OCI-LY1 (cell line): Measurements from ENCODE around the gene TRPV2.

Source experiments
- H2AFZ ChIP-seq: fragments of 200-600 bp; sonication (generic), shearing (Covaris generic); 2 replicates; pipeline ENCODE4 v1.6.0; 2014; ENCODE audit warnings: antibody characterized with exemption, mild to moderate bottlenecking, low read length
- H3F3A ChIP-seq: fragments of 200-600 bp; sonication (generic), shearing (Covaris generic); 2 replicates; pipeline ENCODE4 v1.6.0; 2014; ENCODE audit warnings: mild to moderate bottlenecking, antibody characterized with exemption, low read length, moderate library complexity; ENCODE audit not compliant: insufficient read depth
- H3K27ac ChIP-seq: fragments of 200-600 bp; sonication (generic); 2 replicates; pipeline ENCODE4 v1.5.1; 2014; ENCODE audit warnings: low read length, mixed run types, mild to moderate bottlenecking, low read depth; ENCODE audit not compliant: poor library complexity, severe bottlenecking
- H3K27me3 ChIP-seq: fragments of 200-600 bp; sonication (generic); 2 replicates; pipeline ENCODE4 v1.6.0; 2014; ENCODE audit warnings: antibody characterized with exemption, mild to moderate bottlenecking, low read length, moderate library complexity; ENCODE audit not compliant: insufficient read depth
- H3K36me3 ChIP-seq: fragments of 200-600 bp; sonication (generic); 2 replicates; pipeline ENCODE4 v1.6.1; 2014; ENCODE audit warnings: mild to moderate bottlenecking, antibody characterized with exemption, low read length, moderate library complexity, mixed read lengths; ENCODE audit not compliant: insufficient read depth
- H3K4me1 ChIP-seq: fragments of 200-600 bp; sonication (generic); 2 replicates; pipeline ENCODE4 v1.5.1; 2014; ENCODE audit warnings: mild to moderate bottlenecking, low read length, moderate library complexity; ENCODE audit not compliant: insufficient read depth, severe bottlenecking
- H3K4me2 ChIP-seq: fragments of 200-600 bp; sonication (generic), shearing (Covaris generic); 2 replicates; pipeline ENCODE4 v1.6.1; 2014; ENCODE audit warnings: low read length
- H3K4me3 ChIP-seq: fragments of 200-600 bp; sonication (generic); 2 replicates; pipeline ENCODE4 v1.5.1; 2014; ENCODE audit warnings: low read length, low read depth, mild to moderate bottlenecking, mixed read lengths; ENCODE audit not compliant: poor library complexity, severe bottlenecking
- H3K79me2 ChIP-seq: fragments of 200-600 bp; shearing (Covaris generic); 2 replicates; pipeline ENCODE4 v1.6.1; 2016; ENCODE audit warnings: mixed run types, low read length, mixed read lengths; ENCODE audit not compliant: insufficient read depth
- H3K9ac ChIP-seq: fragments of 200-600 bp; sonication (generic), shearing (Covaris generic); 2 replicates; pipeline ENCODE4 v1.6.1; 2014; ENCODE audit warnings: mild to moderate bottlenecking, low read length, mixed read lengths
- H3K9me2 ChIP-seq: fragments of 200-600 bp; sonication (generic), shearing (Covaris generic); 2 replicates; pipeline ENCODE4 v1.6.1; 2014; ENCODE audit warnings: low read depth, mild to moderate bottlenecking, low read length, mixed read lengths
- H3K9me3 ChIP-seq: fragments of 200-600 bp; shearing (Covaris generic); 2 replicates; pipeline ENCODE4 v1.6.1; 2014; ENCODE audit warnings: low read length, mixed read lengths
- H4K20me1 ChIP-seq: fragments of 200-600 bp; sonication (generic), shearing (Covaris generic); 2 replicates; pipeline ENCODE4 v1.6.0; 2016; ENCODE audit warnings: mild to moderate bottlenecking, low read length; ENCODE audit not compliant: insufficient read depth
- EZH2 ChIP-seq: fragments of 200-600 bp; sonication (generic), shearing (Covaris generic); IDR thresholded peaks from 2 replicates; pipeline ENCODE4 v1.8.0; 2017; ENCODE audit warnings: borderline replicate concordance, mixed run types, mild to moderate bottlenecking, antibody characterized with exemption, low read length, moderate library complexity, mixed read lengths
- TF ChIP-seq, protein P1 (sequence below): fragments of 200-600 bp; sonication (generic), shearing (Covaris generic); IDR thresholded peaks from 2 replicates; pipeline ENCODE4 v1.5.1; 2017; ENCODE audit warnings: mild to moderate bottlenecking, antibody characterized with exemption, low read length, moderate library complexity, mixed read lengths

Gene TRPV2

DNA sequence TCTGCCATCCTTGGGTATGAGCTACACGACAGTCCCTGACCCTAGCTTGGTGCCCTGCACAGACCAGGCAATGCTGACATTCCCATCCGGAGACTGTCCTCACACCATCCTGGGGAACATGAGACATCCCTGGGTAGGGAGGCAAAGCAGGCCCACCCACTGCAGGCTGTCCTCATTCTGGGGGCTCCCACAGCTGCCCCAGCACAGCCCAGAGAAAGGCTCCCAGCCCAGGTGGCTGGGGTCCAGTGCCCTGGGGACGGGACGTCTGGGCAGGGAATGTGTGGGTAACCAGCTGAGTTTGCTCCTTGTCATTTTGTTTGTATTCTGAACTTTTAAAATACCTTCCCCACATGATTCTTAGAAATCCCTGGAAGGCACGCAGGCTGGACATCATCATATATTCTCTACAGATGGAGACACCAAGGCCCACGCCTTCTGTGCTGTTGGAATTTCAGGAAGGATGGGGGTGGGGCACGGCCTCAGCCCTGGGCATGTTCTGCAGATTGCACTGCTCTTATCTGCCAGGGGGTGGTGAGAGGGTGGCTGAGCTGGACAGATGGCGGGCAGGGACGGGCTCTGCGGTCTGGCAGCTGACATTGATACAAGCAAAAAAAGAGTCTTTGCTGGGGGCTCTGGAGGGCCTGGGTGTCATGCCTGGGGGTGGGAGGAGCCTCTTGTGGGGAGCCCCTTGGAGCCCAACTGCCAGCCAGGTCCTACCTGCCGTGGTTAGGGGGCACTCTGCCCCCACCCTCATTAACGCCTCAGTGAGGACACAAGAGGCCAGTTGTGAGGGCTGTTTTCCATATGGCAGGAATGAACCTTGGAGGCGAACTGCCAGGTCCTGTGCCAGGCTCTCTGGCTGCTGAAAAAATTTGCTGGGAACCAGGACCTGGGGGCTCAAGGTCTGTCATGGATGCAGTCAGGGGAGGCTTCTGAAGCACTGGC is 48.3 kb downstream of the TRPV2 start:
- no peak overlapping the region for H3K4me3 ChIP-seq
- no peak overlapping the region for H2AFZ ChIP-seq
- H3K4me1 ChIP-seq, result no peaks in the 10 kb centered on the region
- H3K79me2 ChIP-seq, result no peaks in the 10 kb centered on the region
- H3K9ac ChIP-seq, result no peak overlapping the region
- no peaks in the 10 kb centered on the region for H3K9me2 ChIP-seq
- H3F3A ChIP-seq, result no peaks in the 10 kb centered on the region
- H3K27ac ChIP-seq, result no peak overlapping the region
- no peak for TF ChIP-seq EZH2
- TF ChIP-seq, protein P1, sequence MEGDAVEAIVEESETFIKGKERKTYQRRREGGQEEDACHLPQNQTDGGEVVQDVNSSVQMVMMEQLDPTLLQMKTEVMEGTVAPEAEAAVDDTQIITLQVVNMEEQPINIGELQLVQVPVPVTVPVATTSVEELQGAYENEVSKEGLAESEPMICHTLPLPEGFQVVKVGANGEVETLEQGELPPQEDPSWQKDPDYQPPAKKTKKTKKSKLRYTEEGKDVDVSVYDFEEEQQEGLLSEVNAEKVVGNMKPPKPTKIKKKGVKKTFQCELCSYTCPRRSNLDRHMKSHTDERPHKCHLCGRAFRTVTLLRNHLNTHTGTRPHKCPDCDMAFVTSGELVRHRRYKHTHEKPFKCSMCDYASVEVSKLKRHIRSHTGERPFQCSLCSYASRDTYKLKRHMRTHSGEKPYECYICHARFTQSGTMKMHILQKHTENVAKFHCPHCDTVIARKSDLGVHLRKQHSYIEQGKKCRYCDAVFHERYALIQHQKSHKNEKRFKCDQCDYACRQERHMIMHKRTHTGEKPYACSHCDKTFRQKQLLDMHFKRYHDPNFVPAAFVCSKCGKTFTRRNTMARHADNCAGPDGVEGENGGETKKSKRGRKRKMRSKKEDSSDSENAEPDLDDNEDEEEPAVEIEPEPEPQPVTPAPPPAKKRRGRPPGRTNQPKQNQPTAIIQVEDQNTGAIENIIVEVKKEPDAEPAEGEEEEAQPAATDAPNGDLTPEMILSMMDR, result no peak
- no peaks in the 10 kb centered on the region for H3K9me3 ChIP-seq
- H3K36me3 ChIP-seq, result peaks cover 13% of the 10 kb centered on the region; the same call in 1 of the 2 replicates
- no peaks in the 10 kb centered on the region for H4K20me1 ChIP-seq
- no peaks in the 10 kb centered on the region for H3K27me3 ChIP-seq
- H3K4me2 ChIP-seq, result no peak overlapping the region

DNA sequence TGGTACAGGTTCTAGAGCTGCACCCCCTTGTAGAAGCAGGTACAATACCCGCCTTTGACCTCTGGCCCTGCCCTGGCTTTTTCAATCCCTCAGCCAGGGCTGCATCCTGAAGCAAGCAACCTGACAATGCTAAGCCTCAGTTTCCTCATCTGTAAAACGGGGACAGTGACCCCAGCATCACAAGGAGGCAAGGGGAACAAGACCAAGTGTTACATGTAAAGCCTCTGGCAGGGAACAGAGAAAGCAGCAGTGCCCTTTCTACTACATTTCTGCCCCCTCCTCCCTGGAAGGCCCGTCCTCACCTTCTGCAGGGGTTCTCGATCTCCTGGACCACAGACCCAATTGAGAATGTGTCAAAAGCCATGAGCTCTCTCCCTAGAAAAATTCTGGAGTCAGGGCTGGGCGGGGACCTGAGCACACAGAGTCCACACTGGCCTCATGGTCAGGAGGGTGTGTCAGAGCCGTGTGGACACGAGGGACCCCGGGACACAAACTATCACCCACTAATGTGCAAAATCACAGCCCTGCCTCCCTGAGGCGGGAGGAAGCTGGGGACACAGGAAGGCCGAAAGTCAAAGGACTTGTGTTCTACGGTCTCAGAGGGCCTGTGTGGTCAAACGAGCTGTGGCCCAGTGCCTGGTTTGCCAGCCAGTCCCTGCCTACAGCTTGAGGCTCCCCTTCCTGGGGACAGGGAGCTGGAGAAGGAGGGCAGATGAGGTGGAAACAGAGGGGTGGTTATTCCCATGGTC is 49.1 kb downstream of the TRPV2 start:
- Histone ChIP-seq H3K27ac (no peak overlapping the region), H2AFZ (no peak overlapping the region)

DNA sequence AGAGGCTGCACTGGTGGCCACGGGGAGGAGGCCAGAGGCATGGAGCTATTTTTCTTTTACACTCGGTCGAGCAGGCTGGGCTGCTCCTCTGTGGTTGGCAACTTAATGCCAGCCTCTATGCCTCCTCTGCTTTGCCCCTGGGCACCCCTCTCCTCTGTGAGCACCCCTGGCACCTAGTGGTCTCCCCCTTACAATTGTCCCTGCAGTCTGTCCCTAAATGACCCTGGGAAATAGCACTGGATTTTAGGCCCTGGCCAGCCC is 49.6 kb downstream of the TRPV2 start:
- Histone ChIP-seq H3K36me3 (peaks cover 13% of the 10 kb centered on the region; the same call in 1 of the 2 replicates), H3K4me2 (no peak overlapping the region), H3K4me3 (no peak overlapping the region), H3K27ac (no peak overlapping the region), H2AFZ (no peak overlapping the region), H3K27me3 (no peaks in the 10 kb centered on the region), H3F3A (no peaks in the 10 kb centered on the region), H3K79me2 (no peaks in the 10 kb centered on the region), H3K9me2 (no peaks in the 10 kb centered on the region), H3K9me3 (no peaks in the 10 kb centered on the region), H4K20me1 (no peaks in the 10 kb centered on the region), H3K4me1 (no peaks in the 10 kb centered on the region), H3K9ac (no peak overlapping the region)
- TF ChIP-seq, protein P1, result no peak
- no peak for TF ChIP-seq EZH2

More for the DNA sequence above, 49.1 kb downstream of the TRPV2 start:
- Histone ChIP-seq H3F3A (no peaks in the 10 kb centered on the region), H3K27me3 (no peaks in the 10 kb centered on the region), H3K4me2 (no peak overlapping the region), H3K79me2 (no peaks in the 10 kb centered on the region), H3K4me1 (no peaks in the 10 kb centered on the region), H3K36me3 (peaks cover 13% of the 10 kb centered on the region; the same call in 1 of the 2 replicates), H3K4me3 (no peak overlapping the region), H3K9me2 (no peaks in the 10 kb centered on the region), H3K9me3 (no peaks in the 10 kb centered on the region), H4K20me1 (no peaks in the 10 kb centered on the region), H3K9ac (no peak overlapping the region)
- TF ChIP-seq, protein P1, result no peak
- TF ChIP-seq EZH2, result no peak
